BE2C (cell line): Measurements from ENCODE around the gene GBA2.

Experiments used
- DNase-seq: peaks from one replicate; pipeline ENCODE4 v3.0.0-alpha.2; 2020
- H3K27me3 ChIP-seq: fragments of 250-450 bp; sonication (Bioruptor Pico); 2 replicates; pipeline ENCODE4 v1.5.1; 2020; ENCODE audit warnings: mild to moderate bottlenecking
- H3K36me3 ChIP-seq: fragments of 250-450 bp; sonication (Bioruptor Pico); 2 replicates; pipeline ENCODE4 v1.5.1; 2020; ENCODE audit warnings: mild to moderate bottlenecking
- H3K4me1 ChIP-seq: fragments of 250-450 bp; sonication (Bioruptor Pico); 2 replicates; pipeline ENCODE4 v1.5.1; 2020
- H3K4me3 ChIP-seq: 2 replicates; pipeline ENCODE4 v1.5.1; 2011; ENCODE audit warnings: low read depth, low read length
- H3K9me3 ChIP-seq: fragments of 250-450 bp; sonication (Bioruptor Pico); 2 replicates; pipeline ENCODE4 v1.5.1; 2020
- CTCF ChIP-seq: IDR thresholded peaks from 2 replicates; pipeline ENCODE4 v1.5.1; 2012; ENCODE audit warnings: mild to moderate bottlenecking, low read depth, low read length

GBA2 gene

DNA sequence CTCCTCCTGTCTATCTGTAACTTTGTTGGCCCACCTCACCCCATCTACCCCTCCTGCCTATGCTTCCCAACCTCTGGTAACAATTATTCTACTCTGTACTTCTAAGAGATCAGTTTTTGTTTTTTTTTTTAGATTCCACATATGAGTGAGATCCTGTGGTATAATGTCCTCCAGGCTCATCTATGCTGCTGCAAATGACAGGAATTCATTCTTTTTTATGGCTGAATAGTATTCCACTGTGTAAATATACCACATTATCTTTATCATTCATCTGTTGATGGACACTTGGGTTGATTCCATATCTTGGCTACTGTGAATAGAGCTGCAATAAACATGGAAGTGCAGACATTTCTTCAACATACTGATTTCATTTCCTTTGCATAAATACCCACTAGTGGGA lies 34.4 kb upstream of the GBA2 start:
- Histone ChIP-seq H3K9me3 (no peaks in the 10 kb centered on the region), H3K4me1 (no peaks in the 10 kb centered on the region), H3K4me3 (no peak overlapping the region), H3K27me3 (no peaks in the 10 kb centered on the region), H3K36me3 (no peaks in the 10 kb centered on the region)
- TF ChIP-seq CTCF = no peak
- no peak for DNase-seq

- no peaks in the 10 kb centered on the region for H3K4me1 ChIP-seq
- no peak for DNase-seq
- no peaks in the 10 kb centered on the region for H3K36me3 ChIP-seq
- H3K27me3 ChIP-seq = no peaks in the 10 kb centered on the region
- no peaks in the 10 kb centered on the region for H3K9me3 ChIP-seq
- no peak overlapping the region for H3K4me3 ChIP-seq
- no peak for TF ChIP-seq CTCF
These were observed 32.0 kb upstream of the GBA2 start for GRCh38 chr9:35781066-35781465.

- no peaks in the 10 kb centered on the region for H3K9me3 ChIP-seq
- no peak for TF ChIP-seq CTCF
- H3K4me3 ChIP-seq = no peak overlapping the region
- DNase-seq = no peak
- H3K4me1 ChIP-seq = no peaks in the 10 kb centered on the region; the same call in 1 of the 2 replicates
- H3K27me3 ChIP-seq = no peaks in the 10 kb centered on the region
- H3K36me3 ChIP-seq = no peaks in the 10 kb centered on the region
These were observed 29.5 kb upstream of the GBA2 start for GRCh38 chr9:35778496-35778895.

- no peaks in the 10 kb centered on the region for H3K9me3 ChIP-seq
- no peaks in the 10 kb centered on the region for H3K27me3 ChIP-seq
- no peak for TF ChIP-seq CTCF
- peaks cover 12% of the 10 kb centered on the region; the same call in 1 of the 2 replicates for H3K4me1 ChIP-seq
- no peak overlapping the region for H3K4me3 ChIP-seq
- H3K36me3 ChIP-seq = no peaks in the 10 kb centered on the region
- no peak for DNase-seq
These were observed 27.0 kb upstream of the GBA2 start for GRCh38 chr9:35776018-35776417.

DNA sequence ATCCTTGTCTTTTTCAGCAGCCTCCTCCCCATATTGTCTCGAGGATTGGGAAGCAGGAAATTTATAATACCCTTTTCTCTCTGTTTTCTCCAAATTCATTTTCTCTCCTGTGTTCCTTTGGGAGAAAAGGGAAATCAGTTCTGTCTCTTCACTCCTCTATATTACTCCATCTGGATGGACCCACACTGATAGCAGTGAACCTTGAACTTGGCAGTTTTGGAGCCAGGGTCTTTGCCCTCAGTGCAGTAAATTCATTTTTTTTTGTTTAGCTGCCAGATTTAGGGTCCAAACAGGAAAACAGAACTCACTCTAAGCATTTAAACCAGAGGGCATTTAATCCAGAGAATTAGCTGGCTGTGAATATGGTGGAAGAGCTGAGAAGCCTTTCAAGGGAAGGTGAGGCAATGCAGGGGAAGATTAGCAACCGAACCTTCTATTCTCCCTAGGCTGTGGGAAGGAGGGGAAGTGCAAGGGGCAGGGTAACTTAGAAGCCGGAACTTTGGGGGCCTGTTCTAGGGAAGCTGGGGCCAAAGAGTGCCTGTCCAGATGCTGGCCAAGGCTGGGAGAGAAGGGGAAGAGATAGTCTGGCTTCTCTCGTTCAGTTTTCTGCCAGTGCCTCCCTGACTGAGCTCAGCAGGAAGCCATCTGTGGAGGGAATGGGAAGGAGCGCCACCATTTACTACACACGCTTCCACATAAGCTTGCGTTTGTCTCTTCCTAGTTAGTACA lies 26.0 kb upstream of the GBA2 start:
- DNase-seq = no peak
- no peaks in the 10 kb centered on the region for H3K9me3 ChIP-seq
- TF ChIP-seq CTCF = no peak
- no peak overlapping the region for H3K4me3 ChIP-seq
- H3K4me1 ChIP-seq = peaks cover 13% of the 10 kb centered on the region
- H3K27me3 ChIP-seq = no peaks in the 10 kb centered on the region
- H3K36me3 ChIP-seq = no peaks in the 10 kb centered on the region

- peaks cover 21% of the 10 kb centered on the region for H3K4me1 ChIP-seq
- H3K4me3 ChIP-seq = no peak overlapping the region
- TF ChIP-seq CTCF = no peak
- H3K27me3 ChIP-seq = no peaks in the 10 kb centered on the region
- H3K9me3 ChIP-seq = no peaks in the 10 kb centered on the region
- no peak for DNase-seq
- no peaks in the 10 kb centered on the region for H3K36me3 ChIP-seq
These were observed 22.9 kb upstream of the GBA2 start for GRCh38 chr9:35771943-35772342.
